ENCODE data around the gene TRIO. TPM values are rescaled to one million over a fixed set of nuclear protein-coding genes. Genes with fewer than 3 reads are reported as not detected.

TRIO gene
- total and polyA plus RNA-seq, 4 donors = 23.8 to 243 (median 110) TPM

GRCh38 chr5:14296533-14297331 is 153.6 kb downstream of the TRIO start:
- peaks cover 3 to 26% (median 10%) of the 10 kb centered on the region in 4 donors for H3K36me3 ChIP-seq (ENCODE audit: control insufficient read depth in 4 of 4, insufficient read depth in 4 of 4, low read length in 4 of 4)
- ATAC-seq (ENCODE audit: insufficient read depth, low FRiP score) = no peak

GRCh38 chr5:14297697-14298096 is 154.6 kb downstream of the TRIO start:
- DNase-seq (no peak), ATAC-seq (ENCODE audit: insufficient read depth, low FRiP score) (no peak)
- Histone ChIP-seq H3K4me1 (ENCODE audit: control insufficient read depth in 5 of 5, insufficient read depth in 5 of 5, low read length in 5 of 5) (peaks cover 0 to 47% (median 10%) of the 10 kb centered on the region in 5 donors), H3K9ac (ENCODE audit: insufficient read depth in 1 of 2, low read length in 2 of 2) (no peak overlapping the region), H3K36me3 (ENCODE audit: control insufficient read depth in 4 of 4, insufficient read depth in 4 of 4, low read length in 4 of 4) (peaks cover 3 to 26% (median 10%) of the 10 kb centered on the region in 4 donors), H3K27ac (ENCODE audit: low read depth in 1 of 2, low read length in 1 of 2) (no peak overlapping the region), H3K4me3 (no peak overlapping the region), H3K9me3 (ENCODE audit: control insufficient read depth in 4 of 4, insufficient read depth in 3 of 4, low read length in 3 of 4) (peaks cover 0 to 2% (median 0%) of the 10 kb centered on the region in 4 donors), H3K27me3 (ENCODE audit: control insufficient read depth in 3 of 3, insufficient read depth in 3 of 3, low read length in 2 of 3) (no peaks in the 10 kb centered on the region)
- TF ChIP-seq CTCF (IDR thresholded peaks at IDR 0.05; ENCODE audit: control extremely low read depth, extremely low read depth) = no peak
- WGBS, 2 donors = 92 to 96% methylated on average over 9 of the region's 9 CpGs

More at GRCh38 chr5:14296533-14297331, 153.6 kb downstream of the TRIO start:
- Histone ChIP-seq H3K4me3 (no peak overlapping the region), H3K9me3 (ENCODE audit: control insufficient read depth in 4 of 4, insufficient read depth in 3 of 4, low read length in 3 of 4) (peaks cover 0 to 2% (median 0%) of the 10 kb centered on the region in 4 donors), H3K4me1 (ENCODE audit: control insufficient read depth in 5 of 5, insufficient read depth in 5 of 5, low read length in 5 of 5) (peaks cover 0 to 47% (median 10%) of the 10 kb centered on the region in 5 donors), H3K27ac (ENCODE audit: low read depth in 1 of 2, low read length in 1 of 2) (no peak overlapping the region), H3K27me3 (ENCODE audit: control insufficient read depth in 3 of 3, insufficient read depth in 3 of 3, low read length in 2 of 3) (no peaks in the 10 kb centered on the region), H3K9ac (ENCODE audit: insufficient read depth in 1 of 2, low read length in 2 of 2) (no peak overlapping the region)
- TF ChIP-seq CTCF (IDR thresholded peaks at IDR 0.05; ENCODE audit: control extremely low read depth, extremely low read depth) = no peak
- 91 to 94% methylated on average over 14 of the region's 14 CpGs for WGBS, 2 donors
- DNase-seq = no peak

GRCh38 chr5:14298126-14298847 is 155.1 kb downstream of the TRIO start:
- H3K9ac ChIP-seq (ENCODE audit: insufficient read depth in 1 of 2, low read length in 2 of 2) = no peak overlapping the region

More at GRCh38 chr5:14298126-14298847, 155.1 kb downstream of the TRIO start:
- no peak for ATAC-seq (ENCODE audit: insufficient read depth, low FRiP score)
- Histone ChIP-seq H3K36me3 (ENCODE audit: control insufficient read depth in 4 of 4, insufficient read depth in 4 of 4, low read length in 4 of 4) (peaks cover 2 to 23% (median 9%) of the 10 kb centered on the region in 4 donors), H3K4me3 (no peak overlapping the region), H3K9me3 (ENCODE audit: control insufficient read depth in 4 of 4, insufficient read depth in 3 of 4, low read length in 3 of 4) (peaks cover 0 to 2% (median 0%) of the 10 kb centered on the region in 4 donors), H3K27me3 (ENCODE audit: control insufficient read depth in 3 of 3, insufficient read depth in 3 of 3, low read length in 2 of 3) (no peaks in the 10 kb centered on the region), H3K4me1 (ENCODE audit: control insufficient read depth in 5 of 5, insufficient read depth in 5 of 5, low read length in 5 of 5) (peaks cover 0 to 41% (median 10%) of the 10 kb centered on the region in 5 donors), H3K27ac (ENCODE audit: low read depth in 1 of 2, low read length in 1 of 2) (no peak overlapping the region)
- 73 to 83% methylated on average over 3 of the region's 3 CpGs for WGBS, 2 donors
- DNase-seq = peak; percentile 73 to 93 (median 87)
- TF ChIP-seq CTCF (IDR thresholded peaks at IDR 0.05; ENCODE audit: control extremely low read depth, extremely low read depth) = no peak

Data from lung (tissue), 12 donors.